ENCODE results near the gene PALMD.

- TF ChIP-seq CTCF (IDR thresholded peaks at IDR 0.05) (no peak), POLR2A (IDR thresholded peaks at IDR 0.05) (no peak)
Measured at GRCh38 chr1:99740141-99740540, 94.2 kb downstream of the PALMD start.
